ENCODE measurements around the gene CNTN5. TPM values are rescaled to one million over a fixed set of nuclear protein-coding genes. Genes with fewer than 3 reads are reported as not detected.

The CNTN5 gene
- total and polyA plus RNA-seq, 10 of the 15 experiments (the other 5 are each of a cell fraction or from before 2014, with no cell fraction given), result 0.01 TPM; not detected in 9

- Histone ChIP-seq H3K4me3 (no peak overlapping the region), H4K20me1 (ENCODE audit: control insufficient read depth, insufficient read depth) (no peaks in the 10 kb centered on the region), H3K27ac (ENCODE audit: control insufficient read depth, insufficient read depth) (no peak overlapping the region), H3K9me3 (replicated peaks; ENCODE audit: control insufficient read depth, insufficient read depth, low read length) (no peaks in the 10 kb centered on the region), H3K4me2 (ENCODE audit: control insufficient read depth, insufficient read depth) (no peak overlapping the region), H2AFZ (ENCODE audit: control insufficient read depth, low read depth, low read length) (no peak overlapping the region), H3K27me3 (replicated peaks in 1 of 2; ENCODE audit: control insufficient read depth in 2 of 2, insufficient read depth in 2 of 2, low read length in 1 of 2) (no peaks in the 10 kb centered on the region), H3K79me2 (ENCODE audit: control insufficient read depth, insufficient read depth, low read length) (no peaks in the 10 kb centered on the region), H3K36me3 (ENCODE audit: control insufficient read depth in 2 of 2, insufficient read depth in 2 of 2, low read length in 1 of 2) (no peaks in the 10 kb centered on the region), H3K4me1 (ENCODE audit: control insufficient read depth, insufficient read depth, low read length) (no peaks in the 10 kb centered on the region), H3K9ac (ENCODE audit: control insufficient read depth, insufficient read depth, low read length) (no peak overlapping the region)
- no TSS peak for BruUV-seq (replicated peaks)
- DNase-seq (ENCODE audit: low read depth, low spot score) (no peak), FAIRE-seq (no peak), ATAC-seq (no peak)
- TF ChIP-seq EED (IDR thresholded peaks at IDR 0.05; ENCODE audit: low read depth) (no peak), ATF3 (IDR thresholded peaks at IDR 0.05; ENCODE audit: borderline replicate concordance, extremely low read depth, low read depth, low read length) (no peak), E2F8 (IDR thresholded peaks at IDR 0.05; ENCODE audit: low read depth, partially characterized antibody) (no peak), RFX5 (IDR thresholded peaks at IDR 0.05; ENCODE audit: low read depth, low read length) (no peak), PML (IDR thresholded peaks at IDR 0.05; ENCODE audit: low read length) (no peak), HDGF (IDR thresholded peaks at IDR 0.05) (no peak), PBX3 (IDR thresholded peaks at IDR 0.05; ENCODE audit: insufficient replicate concordance, low read depth, low read length) (no peak)
- intact Hi-C loops (cut with micrococcal nuclease; ENCODE audit: unreplicated experiment) (no loop called here), in situ Hi-C loops (cut with MboI) (no loop called here)
- ChIA-PET CTCF (interaction anchor here (0.8 kb wide), 1 partner anchor 29 kb away, joined by 3 read pairs; no protein-coding TSS in a partner anchor), POLR2A (no interaction called here), SMC1A (ENCODE audit: uncharacterized antibody, unreplicated experiment) (no interaction called here), RAD21 (ENCODE audit: unreplicated experiment) (no interaction called here)
- WGBS (ENCODE audit: insufficient coverage, insufficient replicate concordance, low lambda C conversion rate, missing lambda C conversion rate), result 9% methylated on average over 4 of the region's 4 CpGs
These were observed 1308.0 kb downstream of the CNTN5 start for GRCh38 chr11:100328626-100329340.
